Upper lobe of left lung (tissue), 4 donors: ENCODE results near the gene ALG1L2.

Experiments
- CTCF ChIP-seq, 6 experiments: fragments of 450-650 bp in 4 of 6; fragments of 200-600 bp in 2 of 6; sonication (generic) in 2 of 6; IDR thresholded peaks; one replicate each; pipeline ENCODE4 v1.5.1; 2016 to 2019; ENCODE audit warnings: antibody characterized with exemption in 6 of 6
- POLR2A ChIP-seq, 4 donors: fragments of 450-650 bp; IDR thresholded peaks; one replicate each; pipeline ENCODE4 v1.5.1; 2016 to 2017; ENCODE audit warnings: antibody characterized with exemption in 4 of 4, mild to moderate bottlenecking in 2 of 4
- POLR2AphosphoS5 ChIP-seq, 2 donors: sonication (generic); formaldehyde crosslinking; IDR thresholded peaks; one replicate each; pipeline ENCODE4 v1.5.1; 2017; ENCODE audit warnings: antibody characterized with exemption in 2 of 2

DNA sequence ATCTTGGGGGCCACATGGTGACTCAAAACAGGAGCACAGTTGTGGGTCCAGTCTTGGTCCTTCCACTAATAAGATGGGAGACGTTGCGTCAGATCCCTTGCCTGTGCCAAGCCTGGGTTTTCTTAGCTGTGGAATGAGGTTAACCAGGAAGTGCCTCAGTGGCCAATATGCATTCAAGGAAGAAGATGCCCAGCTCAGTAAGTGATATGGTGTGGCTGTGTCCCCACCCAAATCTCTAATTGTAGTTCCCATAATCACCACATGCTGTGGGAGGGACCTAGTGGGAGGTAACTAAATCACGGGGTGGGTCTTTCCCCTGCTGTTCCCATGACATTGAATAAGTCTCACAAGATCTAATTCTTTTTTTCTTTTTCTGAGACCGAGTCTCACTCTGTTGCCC, 6.4 kb downstream of the ALG1L2 start:
- TF ChIP-seq POLR2A (IDR thresholded peaks at IDR 0.05) (no peak), CTCF (IDR thresholded peaks at IDR 0.05) (no peak), POLR2AphosphoS5 (IDR thresholded peaks at IDR 0.05) (no peak)
